22Rv1 (cell line): Measurements from ENCODE around the gene ZNF76.

Source experiments
- CTCF ChIP-seq: fragments of 450-650 bp; IDR thresholded peaks from 2 replicates; pipeline ENCODE4 v1.5.1; 2017; ENCODE audit warnings: mild to moderate bottlenecking
- ZFX ChIP-seq: fragments of 450-650 bp; IDR thresholded peaks from 2 replicates; pipeline ENCODE4 v1.6.1; 2017; ENCODE audit warnings: antibody characterized with exemption, borderline replicate concordance

DNA sequence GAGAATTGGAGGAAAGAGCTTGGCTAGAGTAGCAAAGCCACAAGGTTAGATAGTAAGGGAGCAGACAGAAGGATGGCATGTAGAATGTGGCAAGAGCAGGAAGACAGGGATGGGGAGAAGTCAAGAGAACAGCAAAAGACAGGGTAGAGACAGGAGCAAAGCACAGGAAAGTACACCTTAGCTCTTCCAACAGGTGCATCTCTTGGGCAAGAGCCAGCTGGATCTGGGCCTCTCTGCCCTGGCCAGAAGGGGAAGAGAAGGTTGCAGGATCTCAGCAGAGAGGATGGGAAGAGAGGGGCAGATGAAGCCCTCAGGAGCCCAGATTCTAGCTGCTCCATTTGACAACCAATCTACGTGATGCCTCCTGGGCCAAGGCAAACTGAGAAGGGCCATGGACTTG lies 29.0 kb upstream of the ZNF76 start:
- no peak for TF ChIP-seq CTCF
- no peak for TF ChIP-seq ZFX
